ENCODE results near the gene LGR5. TPM values are rescaled to one million over a fixed set of nuclear protein-coding genes. Genes with fewer than 3 reads are reported as not detected.

Gene LGR5
- total RNA-seq, 2 donors from 2014 or later: 1.8 to 7.4 TPM

DNA sequence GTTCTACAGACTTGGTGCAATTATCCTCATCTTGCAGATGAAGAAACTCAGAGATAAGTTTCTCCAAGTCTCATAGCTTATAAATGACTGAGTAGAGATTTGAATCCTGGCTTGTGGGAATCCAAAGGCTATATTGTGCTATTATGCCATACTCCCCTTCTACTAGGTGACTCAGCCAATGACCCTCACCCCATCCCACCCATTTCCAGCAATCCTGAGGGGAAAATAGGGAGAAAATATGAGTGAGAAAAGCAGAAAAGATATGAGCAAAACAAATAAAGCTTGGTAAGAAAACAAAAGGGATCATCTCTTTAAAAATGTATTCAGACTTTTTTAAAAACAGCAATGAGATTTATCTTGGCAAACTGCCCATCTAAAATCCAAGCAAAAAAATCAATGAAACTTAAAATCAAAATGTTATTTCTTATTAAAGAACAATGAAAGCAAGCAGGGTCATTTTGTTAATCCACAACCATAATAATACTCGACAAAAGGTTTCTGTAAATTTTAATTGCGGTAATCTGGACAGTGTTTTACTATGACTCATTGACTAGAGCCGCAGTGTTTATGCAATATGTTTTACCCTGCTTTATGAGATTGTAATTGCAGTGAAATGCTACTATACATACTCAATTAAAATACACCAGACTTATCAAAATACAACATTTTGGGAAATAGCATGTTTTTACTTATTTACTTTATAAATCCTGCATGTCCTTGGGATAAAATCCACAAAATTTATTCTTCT lies 13.1 kb upstream of the LGR5 start:
- H3K27me3 ChIP-seq (replicated peaks; ENCODE audit: insufficient read depth): no peaks in the 10 kb centered on the region
- ATAC-seq (ENCODE audit: insufficient number of reproducible peaks, low FRiP score, low read depth): no peak
- H3K36me3 ChIP-seq: no peaks in the 10 kb centered on the region
- no peak overlapping the region for H3K4me3 ChIP-seq
- no peak overlapping the region for H3K27ac ChIP-seq
- TF ChIP-seq, protein P1, sequence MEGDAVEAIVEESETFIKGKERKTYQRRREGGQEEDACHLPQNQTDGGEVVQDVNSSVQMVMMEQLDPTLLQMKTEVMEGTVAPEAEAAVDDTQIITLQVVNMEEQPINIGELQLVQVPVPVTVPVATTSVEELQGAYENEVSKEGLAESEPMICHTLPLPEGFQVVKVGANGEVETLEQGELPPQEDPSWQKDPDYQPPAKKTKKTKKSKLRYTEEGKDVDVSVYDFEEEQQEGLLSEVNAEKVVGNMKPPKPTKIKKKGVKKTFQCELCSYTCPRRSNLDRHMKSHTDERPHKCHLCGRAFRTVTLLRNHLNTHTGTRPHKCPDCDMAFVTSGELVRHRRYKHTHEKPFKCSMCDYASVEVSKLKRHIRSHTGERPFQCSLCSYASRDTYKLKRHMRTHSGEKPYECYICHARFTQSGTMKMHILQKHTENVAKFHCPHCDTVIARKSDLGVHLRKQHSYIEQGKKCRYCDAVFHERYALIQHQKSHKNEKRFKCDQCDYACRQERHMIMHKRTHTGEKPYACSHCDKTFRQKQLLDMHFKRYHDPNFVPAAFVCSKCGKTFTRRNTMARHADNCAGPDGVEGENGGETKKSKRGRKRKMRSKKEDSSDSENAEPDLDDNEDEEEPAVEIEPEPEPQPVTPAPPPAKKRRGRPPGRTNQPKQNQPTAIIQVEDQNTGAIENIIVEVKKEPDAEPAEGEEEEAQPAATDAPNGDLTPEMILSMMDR (IDR thresholded peaks at IDR 0.05): no peak
- H3K9me3 ChIP-seq: no peaks in the 10 kb centered on the region
- H3K4me1 ChIP-seq (ENCODE audit: control insufficient read depth in 1 of 2, low read depth in 2 of 2): no peaks in the 10 kb centered on the region
- no peak for DNase-seq (ENCODE audit: low spot score)

DNA sequence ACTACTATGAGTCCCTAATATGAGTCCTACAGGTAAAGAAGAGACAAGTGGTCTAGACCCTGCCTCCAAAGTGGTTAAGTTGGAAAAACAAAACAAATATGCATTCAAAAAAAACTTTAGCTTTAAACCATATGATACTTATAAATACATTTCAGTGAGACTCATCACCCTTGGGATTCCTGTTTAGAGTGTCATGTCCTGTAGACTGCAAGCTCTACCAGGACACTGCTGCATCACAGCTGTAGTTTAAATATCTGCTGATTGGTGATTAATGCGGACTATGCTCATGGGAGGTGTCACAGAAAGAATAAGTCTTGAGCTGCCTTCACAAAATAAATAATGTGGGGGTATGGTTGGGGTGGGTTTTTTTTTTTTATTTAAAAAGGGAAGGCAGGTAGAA lies 8.8 kb upstream of the LGR5 start:
- no peak for ATAC-seq (ENCODE audit: insufficient number of reproducible peaks, low FRiP score, low read depth)
- Histone ChIP-seq H3K27ac (no peak overlapping the region), H3K27me3 (replicated peaks; ENCODE audit: insufficient read depth) (no peaks in the 10 kb centered on the region), H3K4me1 (ENCODE audit: control insufficient read depth in 1 of 2, low read depth in 2 of 2) (no peaks in the 10 kb centered on the region), H3K9me3 (no peaks in the 10 kb centered on the region), H3K4me3 (no peak overlapping the region), H3K36me3 (no peaks in the 10 kb centered on the region)
- TF ChIP-seq, protein P1 (IDR thresholded peaks at IDR 0.05): no peak
- no peak for DNase-seq (ENCODE audit: low spot score)

DNA sequence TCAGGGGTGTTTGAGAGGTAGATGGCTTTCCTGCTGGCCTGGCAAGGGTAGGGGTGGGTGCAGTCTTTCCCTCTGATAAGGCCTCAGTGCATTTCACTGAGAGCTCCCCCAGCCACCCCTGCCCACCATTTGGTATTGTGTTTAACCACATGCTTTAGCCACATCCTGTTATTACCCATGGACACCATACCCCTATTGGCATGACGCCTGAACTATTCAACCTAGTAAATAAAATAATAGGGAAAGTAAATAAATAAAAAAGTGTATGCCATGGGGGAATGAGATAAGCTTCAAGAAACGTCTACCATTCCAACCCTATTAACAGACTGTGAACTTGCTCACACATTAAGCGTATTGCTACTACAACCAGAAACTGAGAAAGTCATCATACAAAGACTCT lies 7.6 kb upstream of the LGR5 start:
- Histone ChIP-seq H3K27ac (no peak overlapping the region), H3K4me1 (ENCODE audit: control insufficient read depth in 1 of 2, low read depth in 2 of 2) (no peaks in the 10 kb centered on the region), H3K9me3 (no peaks in the 10 kb centered on the region), H3K27me3 (replicated peaks; ENCODE audit: insufficient read depth) (no peaks in the 10 kb centered on the region), H3K4me3 (no peak overlapping the region), H3K36me3 (no peaks in the 10 kb centered on the region)
- DNase-seq (ENCODE audit: low spot score): no peak
- no peak for ATAC-seq (ENCODE audit: insufficient number of reproducible peaks, low FRiP score, low read depth)
- TF ChIP-seq, protein P1 (IDR thresholded peaks at IDR 0.05): no peak

DNA sequence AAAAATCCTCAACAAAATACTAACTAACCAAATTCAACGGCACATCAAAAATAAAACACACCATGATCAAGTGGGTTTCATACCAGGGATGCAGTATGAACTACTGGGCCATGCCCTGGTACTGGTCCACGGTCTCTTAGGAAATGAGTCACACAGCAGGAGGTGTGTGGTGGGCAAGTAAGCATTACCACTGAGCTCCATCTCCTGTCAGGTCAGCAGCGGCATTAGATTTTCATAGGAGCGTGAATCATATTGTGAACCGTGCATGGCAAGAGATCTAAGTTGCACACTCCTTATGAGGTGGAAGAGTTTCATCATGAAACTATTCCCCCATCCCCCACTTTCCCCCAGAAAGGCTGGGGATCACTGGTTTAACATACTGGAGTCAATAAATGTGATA lies 6.7 kb upstream of the LGR5 start:
- TF ChIP-seq, protein P1 (IDR thresholded peaks at IDR 0.05): no peak
- no peak for ATAC-seq (ENCODE audit: insufficient number of reproducible peaks, low FRiP score, low read depth)
- Histone ChIP-seq H3K27ac (no peak overlapping the region), H3K27me3 (replicated peaks; ENCODE audit: insufficient read depth) (no peaks in the 10 kb centered on the region), H3K4me3 (no peak overlapping the region), H3K4me1 (ENCODE audit: control insufficient read depth in 1 of 2, low read depth in 2 of 2) (no peaks in the 10 kb centered on the region), H3K9me3 (no peaks in the 10 kb centered on the region), H3K36me3 (no peaks in the 10 kb centered on the region)
- DNase-seq (ENCODE audit: low spot score): no peak

DNA sequence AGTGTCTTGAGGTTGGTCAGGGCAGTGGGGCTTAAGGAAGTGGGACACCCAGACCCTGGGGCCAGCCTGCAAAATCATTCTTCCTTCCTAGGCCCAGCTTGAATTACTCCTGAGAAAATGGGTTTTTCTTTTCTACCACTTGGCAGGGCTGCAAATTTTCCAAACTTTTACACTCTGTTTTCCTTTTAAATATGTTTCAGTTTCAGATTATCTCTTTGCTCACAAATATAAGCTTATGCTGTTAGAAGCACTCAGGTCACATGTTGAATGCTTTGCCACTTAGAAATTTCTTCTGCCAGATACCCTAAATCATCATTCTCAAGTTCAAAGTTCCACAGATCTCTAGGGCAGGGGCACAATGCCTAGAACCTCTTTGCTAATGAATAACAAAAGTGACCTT lies 2.9 kb upstream of the LGR5 start:
- ATAC-seq (ENCODE audit: insufficient number of reproducible peaks, low FRiP score, low read depth) (no peak), DNase-seq (ENCODE audit: low spot score) (no peak)
- Histone ChIP-seq H3K9me3 (no peaks in the 10 kb centered on the region), H3K4me1 (ENCODE audit: control insufficient read depth in 1 of 2, low read depth in 2 of 2) (peaks cover 0 to 10% of the 10 kb centered on the region in 2 donors), H3K4me3 (no peak overlapping the region), H3K27ac (no peak overlapping the region), H3K27me3 (replicated peaks; ENCODE audit: insufficient read depth) (no peaks in the 10 kb centered on the region), H3K36me3 (no peaks in the 10 kb centered on the region)
- TF ChIP-seq, protein P1 (IDR thresholded peaks at IDR 0.05): no peak

All from thoracic aorta (tissue), 2 donors.